Measurements from ENCODE around the gene FAM89B. TPM values are rescaled to one million over a fixed set of nuclear protein-coding genes. Genes with fewer than 3 reads are reported as not detected.

Gene FAM89B
- polyA plus RNA-seq, 1 donor from 2014 or later = 75.1 TPM

GRCh38 chr11:65528819-65529350 is 43.5 kb upstream of the FAM89B start:
- Histone ChIP-seq H3K4me2 (ENCODE audit: low read length) (no peak overlapping the region), H3K79me2 (replicated peaks; ENCODE audit: insufficient read depth, low read length) (peaks cover 10% of the 10 kb centered on the region), H3K9me2 (ENCODE audit: insufficient read depth, low read length) (no peaks in the 10 kb centered on the region), H2AFZ (ENCODE audit: low read depth, low read length) (no peak overlapping the region), H3K36me3 (ENCODE audit: insufficient read depth, low read length) (peaks cover 7% of the 10 kb centered on the region), H3K4me3 (ENCODE audit: low read length) (no peak overlapping the region), H3K9me3 (ENCODE audit: low read length) (no peaks in the 10 kb centered on the region), H4K20me1 (ENCODE audit: insufficient read depth) (no peaks in the 10 kb centered on the region), H3K27me3 (ENCODE audit: insufficient read depth, low read depth, low read length) (no peaks in the 10 kb centered on the region), H3F3A (ENCODE audit: insufficient read depth, low read length, poor library complexity, severe bottlenecking) (no peaks in the 10 kb centered on the region), H3K9ac (ENCODE audit: low read length) (no peak overlapping the region), H3K27ac (ENCODE audit: low read length) (no peak overlapping the region)
- TF ChIP-seq EP300 (conservative IDR thresholded peaks at IDR 0.05; ENCODE audit: poor library complexity, severe bottlenecking) = no peak
- TF ChIP-seq, protein P1, sequence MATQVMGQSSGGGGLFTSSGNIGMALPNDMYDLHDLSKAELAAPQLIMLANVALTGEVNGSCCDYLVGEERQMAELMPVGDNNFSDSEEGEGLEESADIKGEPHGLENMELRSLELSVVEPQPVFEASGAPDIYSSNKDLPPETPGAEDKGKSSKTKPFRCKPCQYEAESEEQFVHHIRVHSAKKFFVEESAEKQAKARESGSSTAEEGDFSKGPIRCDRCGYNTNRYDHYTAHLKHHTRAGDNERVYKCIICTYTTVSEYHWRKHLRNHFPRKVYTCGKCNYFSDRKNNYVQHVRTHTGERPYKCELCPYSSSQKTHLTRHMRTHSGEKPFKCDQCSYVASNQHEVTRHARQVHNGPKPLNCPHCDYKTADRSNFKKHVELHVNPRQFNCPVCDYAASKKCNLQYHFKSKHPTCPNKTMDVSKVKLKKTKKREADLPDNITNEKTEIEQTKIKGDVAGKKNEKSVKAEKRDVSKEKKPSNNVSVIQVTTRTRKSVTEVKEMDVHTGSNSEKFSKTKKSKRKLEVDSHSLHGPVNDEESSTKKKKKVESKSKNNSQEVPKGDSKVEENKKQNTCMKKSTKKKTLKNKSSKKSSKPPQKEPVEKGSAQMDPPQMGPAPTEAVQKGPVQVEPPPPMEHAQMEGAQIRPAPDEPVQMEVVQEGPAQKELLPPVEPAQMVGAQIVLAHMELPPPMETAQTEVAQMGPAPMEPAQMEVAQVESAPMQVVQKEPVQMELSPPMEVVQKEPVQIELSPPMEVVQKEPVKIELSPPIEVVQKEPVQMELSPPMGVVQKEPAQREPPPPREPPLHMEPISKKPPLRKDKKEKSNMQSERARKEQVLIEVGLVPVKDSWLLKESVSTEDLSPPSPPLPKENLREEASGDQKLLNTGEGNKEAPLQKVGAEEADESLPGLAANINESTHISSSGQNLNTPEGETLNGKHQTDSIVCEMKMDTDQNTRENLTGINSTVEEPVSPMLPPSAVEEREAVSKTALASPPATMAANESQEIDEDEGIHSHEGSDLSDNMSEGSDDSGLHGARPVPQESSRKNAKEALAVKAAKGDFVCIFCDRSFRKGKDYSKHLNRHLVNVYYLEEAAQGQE (IDR thresholded peaks at IDR 0.05; ENCODE audit: borderline replicate concordance) = no peak
- no peak for TF ChIP-seq POLR2AphosphoS5 (IDR thresholded peaks at IDR 0.05)
- no peak for TF ChIP-seq EZH2 (IDR thresholded peaks at IDR 0.05; ENCODE audit: borderline replicate concordance, insufficient read depth, low read length, poor library complexity, severe bottlenecking)
- TF ChIP-seq RAD21 (conservative IDR thresholded peaks at IDR 0.05) = no peak
- no peak for TF ChIP-seq MXI1 (conservative IDR thresholded peaks at IDR 0.05; ENCODE audit: poor library complexity, severe bottlenecking)
- TF ChIP-seq, protein P2, sequence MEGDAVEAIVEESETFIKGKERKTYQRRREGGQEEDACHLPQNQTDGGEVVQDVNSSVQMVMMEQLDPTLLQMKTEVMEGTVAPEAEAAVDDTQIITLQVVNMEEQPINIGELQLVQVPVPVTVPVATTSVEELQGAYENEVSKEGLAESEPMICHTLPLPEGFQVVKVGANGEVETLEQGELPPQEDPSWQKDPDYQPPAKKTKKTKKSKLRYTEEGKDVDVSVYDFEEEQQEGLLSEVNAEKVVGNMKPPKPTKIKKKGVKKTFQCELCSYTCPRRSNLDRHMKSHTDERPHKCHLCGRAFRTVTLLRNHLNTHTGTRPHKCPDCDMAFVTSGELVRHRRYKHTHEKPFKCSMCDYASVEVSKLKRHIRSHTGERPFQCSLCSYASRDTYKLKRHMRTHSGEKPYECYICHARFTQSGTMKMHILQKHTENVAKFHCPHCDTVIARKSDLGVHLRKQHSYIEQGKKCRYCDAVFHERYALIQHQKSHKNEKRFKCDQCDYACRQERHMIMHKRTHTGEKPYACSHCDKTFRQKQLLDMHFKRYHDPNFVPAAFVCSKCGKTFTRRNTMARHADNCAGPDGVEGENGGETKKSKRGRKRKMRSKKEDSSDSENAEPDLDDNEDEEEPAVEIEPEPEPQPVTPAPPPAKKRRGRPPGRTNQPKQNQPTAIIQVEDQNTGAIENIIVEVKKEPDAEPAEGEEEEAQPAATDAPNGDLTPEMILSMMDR (IDR thresholded peaks at IDR 0.05; ENCODE audit: poor library complexity, severe bottlenecking) = no peak
- no peak for TF ChIP-seq SMC3 (conservative IDR thresholded peaks at IDR 0.05; ENCODE audit: poor library complexity)
- no peak for TF ChIP-seq TAF1 (IDR thresholded peaks at IDR 0.05; ENCODE audit: low read depth)

GRCh38 chr11:65529475-65530156 is 42.7 kb upstream of the FAM89B start:
- H3K4me2 ChIP-seq (ENCODE audit: low read length) = no peak overlapping the region
- no peak overlapping the region for H2AFZ ChIP-seq (ENCODE audit: low read depth, low read length)
- H3K9me2 ChIP-seq (ENCODE audit: insufficient read depth, low read length) = no peaks in the 10 kb centered on the region
- TF ChIP-seq EP300 (conservative IDR thresholded peaks at IDR 0.05; ENCODE audit: poor library complexity, severe bottlenecking) = no peak
- TF ChIP-seq, protein P1 (IDR thresholded peaks at IDR 0.05; ENCODE audit: borderline replicate concordance) = no peak
- no peak for TF ChIP-seq TAF1 (IDR thresholded peaks at IDR 0.05; ENCODE audit: low read depth)
- no peak for TF ChIP-seq SMC3 (conservative IDR thresholded peaks at IDR 0.05; ENCODE audit: poor library complexity)
- no peak for TF ChIP-seq RAD21 (conservative IDR thresholded peaks at IDR 0.05)
- no peak for TF ChIP-seq MXI1 (conservative IDR thresholded peaks at IDR 0.05; ENCODE audit: poor library complexity, severe bottlenecking)
- TF ChIP-seq, protein P2 (IDR thresholded peaks at IDR 0.05; ENCODE audit: poor library complexity, severe bottlenecking) = no peak
- no peak for TF ChIP-seq POLR2AphosphoS5 (IDR thresholded peaks at IDR 0.05)
- TF ChIP-seq EZH2 (IDR thresholded peaks at IDR 0.05; ENCODE audit: borderline replicate concordance, insufficient read depth, low read length, poor library complexity, severe bottlenecking) = no peak
- no peak overlapping the region for H3K27ac ChIP-seq (ENCODE audit: low read length)
- H4K20me1 ChIP-seq (ENCODE audit: insufficient read depth) = no peaks in the 10 kb centered on the region
- peaks cover 7% of the 10 kb centered on the region for H3K36me3 ChIP-seq (ENCODE audit: insufficient read depth, low read length)
- no peak overlapping the region for H3K9ac ChIP-seq (ENCODE audit: low read length)
- no peaks in the 10 kb centered on the region for H3K27me3 ChIP-seq (ENCODE audit: insufficient read depth, low read depth, low read length)
- H3F3A ChIP-seq (ENCODE audit: insufficient read depth, low read length, poor library complexity, severe bottlenecking) = no peaks in the 10 kb centered on the region
- no peaks in the 10 kb centered on the region for H3K9me3 ChIP-seq (ENCODE audit: low read length)
- no peak overlapping the region for H3K4me3 ChIP-seq (ENCODE audit: low read length)
- H3K79me2 ChIP-seq (replicated peaks; ENCODE audit: insufficient read depth, low read length) = peaks cover 10% of the 10 kb centered on the region

Measured in neural cell (in vitro differentiated cells).